Renal cortical epithelial cell (primary cell): Measurements from ENCODE around the gene KRTAP6-1. TPM values are rescaled to one million over a fixed set of nuclear protein-coding genes. Genes with fewer than 3 reads are reported as not detected.

ENCODE experiments used
- DNase-seq: peaks from one replicate; pipeline ENCODE4 v3.0.0-alpha.2; 2011; ENCODE audit warnings: low read depth
- total RNA-seq: library from RNA; depleted of rRNA; stranded (reverse); fragments of >200 nt; gene quantifications from 2 replicates; pipeline ENCODE4 v1.2.3, GENCODE V29; 2014

The KRTAP6-1 gene
- total RNA-seq = not detected in 2 replicates

GRCh38 chr21:30613836-30614235 lies at the start of gene KRTAP6-1:
Gene KRTAP6-1 (minus strand): TSS chr21:30613930. CDS start chr21:30613904, 26 bp downstream.
- DNase-seq = no peak

GRCh38 chr21:30652891-30653290 lies 39.2 kb upstream of the KRTAP6-1 start:
- no peak for DNase-seq

- DNase-seq = no peak
Measured at GRCh38 chr21:30646904-30647414, 33.2 kb upstream of the KRTAP6-1 start.

- no peak for DNase-seq
Measured at GRCh38 chr21:30642564-30642963, 28.8 kb upstream of the KRTAP6-1 start, which contains the start of gene KRTAP20-3. Gene KRTAP20-3 (plus strand): TSS chr21:30642864.

GRCh38 chr21:30638686-30639085 lies 25.0 kb upstream of the KRTAP6-1 start:
- DNase-seq = no peak

GRCh38 chr21:30634906-30635305 lies 21.2 kb upstream of the KRTAP6-1 start, which contains the start of gene KRTAP20-2:
Gene KRTAP20-2 (plus strand): TSS chr21:30635206. CDS start chr21:30635264, 58 bp downstream.
- DNase-seq = no peak

- no peak for DNase-seq
Measured at GRCh38 chr21:30629200-30629599, 15.5 kb upstream of the KRTAP6-1 start.

- DNase-seq = no peak
Measured at GRCh38 chr21:30628109-30628508, 14.4 kb upstream of the KRTAP6-1 start.

GRCh38 chr21:30625449-30626165 lies 11.9 kb upstream of the KRTAP6-1 start:
- no peak for DNase-seq

GRCh38 chr21:30623362-30623761 lies 9.6 kb upstream of the KRTAP6-1 start:
- no peak for DNase-seq

GRCh38 chr21:30620522-30620921 lies 6.8 kb upstream of the KRTAP6-1 start, which contains the start of gene KRTAP20-4:
Gene KRTAP20-4 (plus strand): TSS chr21:30620627.
- DNase-seq = no peak

- no peak for DNase-seq
Measured at GRCh38 chr21:30620080-30620479, 6.3 kb upstream of the KRTAP6-1 start.

- DNase-seq = no peak
Measured at GRCh38 chr21:30616125-30616524, 2.4 kb upstream of the KRTAP6-1 start, which contains the start of gene KRTAP20-1. Gene KRTAP20-1 (plus strand): TSS chr21:30616425. CDS start chr21:30616455, 30 bp downstream.

- no peak for DNase-seq
Measured at GRCh38 chr21:30615199-30615598, 1.5 kb upstream of the KRTAP6-1 start.

GRCh38 chr21:30612132-30612531 lies 1.6 kb downstream of the KRTAP6-1 start:
- DNase-seq = no peak

GRCh38 chr21:30605968-30606367 lies 7.8 kb downstream of the KRTAP6-1 start:
- no peak for DNase-seq

GRCh38 chr21:30600787-30601186 lies 12.9 kb downstream of the KRTAP6-1 start, which contains the start of gene KRTAP22-1:
Gene KRTAP22-1 (plus strand): TSS chr21:30601087.
- DNase-seq = no peak

GRCh38 chr21:30598802-30599201 lies 14.9 kb downstream of the KRTAP6-1 start, which contains the start of gene KRTAP6-2:
Gene KRTAP6-2 (minus strand): TSS chr21:30598902. CDS start chr21:30598874, 28 bp downstream.
- DNase-seq = no peak

- no peak for DNase-seq
Measured at GRCh38 chr21:30592140-30592539, 21.6 kb downstream of the KRTAP6-1 start, which contains the start of gene KRTAP6-3. Gene KRTAP6-3 (plus strand): TSS chr21:30592440. CDS start chr21:30592446, 6 bp downstream.

- DNase-seq = no peak
Measured at GRCh38 chr21:30590297-30590696, 23.4 kb downstream of the KRTAP6-1 start, which contains the start of gene KRTAP22-2. Gene KRTAP22-2 (minus strand): TSS chr21:30590397.

GRCh38 chr21:30582870-30583269 lies 30.9 kb downstream of the KRTAP6-1 start:
- no peak for DNase-seq

- no peak for DNase-seq
Measured at GRCh38 chr21:30580132-30580531, 33.6 kb downstream of the KRTAP6-1 start.

GRCh38 chr21:30579346-30579745 lies 34.4 kb downstream of the KRTAP6-1 start:
- no peak for DNase-seq
